Endothelial cell of umbilical vein (primary cell): ENCODE data around the gene C3orf70. TPM values are rescaled to one million over a fixed set of nuclear protein-coding genes. Genes with fewer than 3 reads are reported as not detected.

Experiments
- BruUV-seq: library from RNA; stranded (reverse); fragments of 400-500 nt; replicated peaks from 2 replicates; lab custom pipeline; 2021; lab: Mats Ljungman, UMichigan
- CTCF ChIA-PET: fragments of 300-600, 350-600 bp; sonication (Branson Sonifier 250); formaldehyde crosslinking; loops from one replicate; lab custom pipeline; 2021; ENCODE audit warnings: antibody characterized with exemption, inconsistent platforms; lab: Charles Lee
- POLR2A ChIA-PET: fragments of 300-600, 350-600 bp; sonication (Branson Sonifier 250); formaldehyde crosslinking; loops from one replicate; lab custom pipeline; 2021; ENCODE audit warnings: antibody characterized with exemption, inconsistent platforms; lab: Charles Lee
- DNase-seq: peaks from one replicate; pipeline ENCODE4 v3.0.0-alpha.2; 2011; ENCODE audit warnings: low read depth, low spot score
- FAIRE-seq: peaks from 2 replicates; lab custom pipeline; 2011; peaks lifted over from hg19 to GRCh38; lab: Jason Lieb, UNC
- H2AFZ ChIP-seq: 2 replicates; pipeline ENCODE4 v1.6.0; 2012; ENCODE audit warnings: low read depth, low read length, control low read depth, inconsistent platforms
- H3K27ac ChIP-seq: 2 replicates; pipeline ENCODE4 v1.5.1; 2011; ENCODE audit warnings: low read depth, mild to moderate bottlenecking, control low read depth, low read length, moderate library complexity; ENCODE audit not compliant: insufficient read depth
- H3K27me3 ChIP-seq, 2 experiments: 2 replicates each; pipeline versions ENCODE4 v1.6.0 to v1.6.1; 2011; ENCODE audit warnings: low read length in 2 of 2, mixed read lengths in 1 of 2; ENCODE audit not compliant: control insufficient read depth in 2 of 2, insufficient read depth in 2 of 2
- H3K36me3 ChIP-seq, 2 experiments: 2 replicates in 1 of 2; 3 replicates in 1 of 2; pipeline ENCODE4 v1.5.1; 2011; ENCODE audit warnings: low read length in 2 of 2, mild to moderate bottlenecking in 1 of 2, moderate library complexity in 1 of 2; ENCODE audit not compliant: control insufficient read depth in 2 of 2, insufficient read depth in 2 of 2; ENCODE audit errors: extremely low read depth in 1 of 2
- H3K4me1 ChIP-seq: 3 replicates; pipeline ENCODE4 v1.5.1; 2011; ENCODE audit warnings: mild to moderate bottlenecking, low read length; ENCODE audit not compliant: control insufficient read depth, insufficient read depth; ENCODE audit errors: extremely low read depth
- H3K4me2 ChIP-seq: 2 replicates; pipeline ENCODE4 v1.6.1; 2011; ENCODE audit warnings: low read length, control low read depth, mixed read lengths; ENCODE audit not compliant: insufficient read depth
- H3K4me3 ChIP-seq, 3 experiments: fragments of 200-600 bp in 1 of 3; sonication (generic), shearing (Covaris generic) in 1 of 3; replicated peaks in 1 of 3; 2 replicates each; pipeline ENCODE4 v1.5.1; 2011 to 2016; ENCODE audit warnings: control low read depth in 3 of 3, low read length in 3 of 3, mild to moderate bottlenecking in 2 of 3, inconsistent platforms in 1 of 3, low read depth in 1 of 3, moderate library complexity in 1 of 3; ENCODE audit not compliant: insufficient read depth in 1 of 3
- H3K79me2 ChIP-seq: 2 replicates; pipeline ENCODE4 v1.6.0; 2012; ENCODE audit warnings: low read length, inconsistent platforms; ENCODE audit not compliant: control insufficient read depth, insufficient read depth
- H3K9ac ChIP-seq: replicated peaks from 2 replicates; pipeline ENCODE3; 2011; ENCODE audit warnings: low read length, control low read depth; ENCODE audit not compliant: insufficient read depth; ENCODE audit errors: extremely low read depth
- H3K9me1 ChIP-seq: replicated peaks from 3 replicates; pipeline ENCODE4 v1.6.0; 2011; ENCODE audit warnings: mild to moderate bottlenecking, low read length; ENCODE audit not compliant: control insufficient read depth, insufficient read depth; ENCODE audit errors: extremely low read depth
- H3K9me3 ChIP-seq: replicated peaks from 2 replicates; pipeline ENCODE4 v1.5.1; 2012; ENCODE audit warnings: low read length, inconsistent platforms; ENCODE audit not compliant: control insufficient read depth, insufficient read depth
- H4K20me1 ChIP-seq: replicated peaks from 2 replicates; pipeline ENCODE3; 2011; ENCODE audit warnings: mild to moderate bottlenecking, low read length; ENCODE audit not compliant: control insufficient read depth, insufficient read depth; ENCODE audit errors: extremely low read depth
- EZH2 ChIP-seq: IDR thresholded peaks from 2 replicates; pipeline ENCODE4 v1.6.1; 2012; ENCODE audit warnings: borderline replicate concordance, low read depth, mild to moderate bottlenecking, moderate library complexity, low read length, inconsistent platforms; ENCODE audit not compliant: severe bottlenecking
- FOS ChIP-seq: IDR thresholded peaks from 2 replicates; pipeline ENCODE4 v1.6.1; 2011; ENCODE audit warnings: mild to moderate bottlenecking, low read length, moderate library complexity, borderline replicate concordance; ENCODE audit not compliant: insufficient read depth
- GATA2 ChIP-seq: IDR thresholded peaks from 2 replicates; pipeline ENCODE4 v1.7.0; 2011; ENCODE audit warnings: low read depth, mild to moderate bottlenecking, moderate library complexity, mixed read lengths, low read length; ENCODE audit not compliant: insufficient read length, insufficient read depth
- JUN ChIP-seq: IDR thresholded peaks from 2 replicates; pipeline ENCODE4 v1.6.1; 2011; ENCODE audit warnings: borderline replicate concordance, low read depth; ENCODE audit not compliant: insufficient read length, insufficient read depth
- MYC ChIP-seq: IDR thresholded peaks from one replicate; pipeline ENCODE4 v1.6.1; 2011; ENCODE audit warnings: mild to moderate bottlenecking, low read depth, low read length
- POLR2A ChIP-seq: IDR thresholded peaks from 2 replicates; pipeline ENCODE4 v1.6.1; 2012; ENCODE audit warnings: low read depth, mild to moderate bottlenecking, control low read depth, low read length
- POLR2AphosphoS5 ChIP-seq: IDR thresholded peaks from 2 replicates; pipeline ENCODE4 v1.6.1; 2012; ENCODE audit warnings: low read depth, mild to moderate bottlenecking, control low read depth, low read length, moderate library complexity; ENCODE audit not compliant: insufficient read depth
- dilution Hi-C: fragments of 300-500 bp; cut with MboI; formaldehyde crosslinking; loops from one replicate; pipeline ENCODE4 v1.15.0; 2019; ENCODE audit warnings: low sequenced_read_pairs; ENCODE audit not compliant: extremely low pct_ligation_motif_present
- intact Hi-C: fragments of 100-400 bp; cut with micrococcal nuclease; formaldehyde crosslinking; loops from one replicate; pipeline ENCODE4 v1.10.0; 2022
- polyA plus RNA-seq, 4 experiments: library from polyadenylated mRNA; depleted of rRNA in 3 of 4; stranded (reverse) in 3 of 4; unstranded in 1 of 4; fragments of >200 nt; gene quantifications; 2 replicates each; pipeline versions ENCODE4 v1.2.1 to v1.2.3, GENCODE V29; 2011 to 2012; ENCODE audit warnings: missing spikeins in 1 of 4
- total RNA-seq: library from RNA; stranded (reverse); gene quantifications from 2 replicates; pipeline ENCODE4 v1.2.3, GENCODE V29; 2021
- TF ChIP-seq, protein P1 (sequence below): IDR thresholded peaks from 2 replicates; pipeline ENCODE4 v1.6.1; 2011; ENCODE audit not compliant: insufficient read depth, insufficient read length
- TF ChIP-seq, protein P2 (sequence below), 2 donors: IDR thresholded peaks; 1 replicate in 1 of 2; 2 replicates in 1 of 2; pipeline ENCODE4 v1.5.1; 2011; ENCODE audit warnings: low read length in 2 of 2, mild to moderate bottlenecking in 2 of 2, moderate library complexity in 2 of 2, control low read depth in 1 of 2, inconsistent platforms in 1 of 2, low read depth in 1 of 2; ENCODE audit not compliant: insufficient read depth in 1 of 2; ENCODE audit errors: extremely low read depth in 1 of 2

Gene C3orf70
- total and polyA plus RNA-seq, 2 donors (not counting 3 experiments of a cell fraction or from before 2014, with no cell fraction given), result 0.08 to 0.20 TPM

DNA sequence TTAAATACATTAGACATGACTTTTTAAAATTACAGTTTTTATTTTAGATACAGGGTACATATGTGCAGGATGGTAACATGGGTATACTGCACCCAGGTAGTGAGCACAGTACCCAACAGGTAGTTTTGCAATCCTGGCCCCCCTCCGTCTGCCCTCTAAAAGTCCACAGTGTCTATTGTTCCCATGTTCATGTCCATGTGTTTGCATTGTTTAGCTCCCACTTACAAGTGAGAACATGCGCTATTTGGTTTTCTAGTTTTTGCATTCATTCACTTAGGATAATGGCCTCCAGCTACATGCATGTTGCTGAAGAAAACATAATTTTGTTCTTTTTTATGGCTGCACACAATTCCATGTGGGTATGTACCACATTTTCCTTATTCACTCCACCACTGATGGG, 23.8 kb downstream of the C3orf70 start:
- no peak overlapping the region for H3K27ac ChIP-seq
- H3K4me2 ChIP-seq, result no peak overlapping the region
- TF ChIP-seq POLR2A, result no peak
- TF ChIP-seq JUN, result no peak
- no peak for TF ChIP-seq FOS
- TF ChIP-seq GATA2, result no peak
- TF ChIP-seq, protein P1, sequence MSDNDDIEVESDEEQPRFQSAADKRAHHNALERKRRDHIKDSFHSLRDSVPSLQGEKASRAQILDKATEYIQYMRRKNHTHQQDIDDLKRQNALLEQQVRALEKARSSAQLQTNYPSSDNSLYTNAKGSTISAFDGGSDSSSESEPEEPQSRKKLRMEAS, result no peak
- TF ChIP-seq POLR2AphosphoS5, result no peak
- TF ChIP-seq EZH2, result no peak
- no peak for TF ChIP-seq MYC
- TF ChIP-seq, protein P2, sequence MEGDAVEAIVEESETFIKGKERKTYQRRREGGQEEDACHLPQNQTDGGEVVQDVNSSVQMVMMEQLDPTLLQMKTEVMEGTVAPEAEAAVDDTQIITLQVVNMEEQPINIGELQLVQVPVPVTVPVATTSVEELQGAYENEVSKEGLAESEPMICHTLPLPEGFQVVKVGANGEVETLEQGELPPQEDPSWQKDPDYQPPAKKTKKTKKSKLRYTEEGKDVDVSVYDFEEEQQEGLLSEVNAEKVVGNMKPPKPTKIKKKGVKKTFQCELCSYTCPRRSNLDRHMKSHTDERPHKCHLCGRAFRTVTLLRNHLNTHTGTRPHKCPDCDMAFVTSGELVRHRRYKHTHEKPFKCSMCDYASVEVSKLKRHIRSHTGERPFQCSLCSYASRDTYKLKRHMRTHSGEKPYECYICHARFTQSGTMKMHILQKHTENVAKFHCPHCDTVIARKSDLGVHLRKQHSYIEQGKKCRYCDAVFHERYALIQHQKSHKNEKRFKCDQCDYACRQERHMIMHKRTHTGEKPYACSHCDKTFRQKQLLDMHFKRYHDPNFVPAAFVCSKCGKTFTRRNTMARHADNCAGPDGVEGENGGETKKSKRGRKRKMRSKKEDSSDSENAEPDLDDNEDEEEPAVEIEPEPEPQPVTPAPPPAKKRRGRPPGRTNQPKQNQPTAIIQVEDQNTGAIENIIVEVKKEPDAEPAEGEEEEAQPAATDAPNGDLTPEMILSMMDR (IDR thresholded peaks at IDR 0.05; ENCODE audit: extremely low read depth in 1 of 2, insufficient read depth in 1 of 2, low read depth in 1 of 2, low read length in 2 of 2), result no peak
- intact Hi-C loops, result no loop called here
- FAIRE-seq (no peak), DNase-seq (no peak)
- H3K36me3 ChIP-seq, result no peaks in the 10 kb centered on the region
- H2AFZ ChIP-seq, result no peak overlapping the region
- no peaks in the 10 kb centered on the region for H3K27me3 ChIP-seq
- H3K79me2 ChIP-seq, result no peaks in the 10 kb centered on the region
- BruUV-seq, result no TSS peak
- ChIA-PET CTCF (no interaction called here), POLR2A (no interaction called here)
- no peak overlapping the region for H3K4me3 ChIP-seq
- H4K20me1 ChIP-seq, result no peaks in the 10 kb centered on the region
- dilution Hi-C loops, result no loop called here
- H3K9ac ChIP-seq, result no peak overlapping the region
- H3K9me1 ChIP-seq, result no peaks in the 10 kb centered on the region
- no peaks in the 10 kb centered on the region for H3K9me3 ChIP-seq
- no peaks in the 10 kb centered on the region for H3K4me1 ChIP-seq
